Skeletal muscle tissue (tissue), 4 donors: ENCODE data around the gene ALDH1A3. TPM values are rescaled to one million over a fixed set of nuclear protein-coding genes. Genes with fewer than 3 reads are reported as not detected.

ENCODE experiments used
- H3K27ac ChIP-seq: one replicate; pipeline ENCODE4 v1.7.0; 2013; ENCODE audit warnings: mild to moderate bottlenecking, low read depth, low read length, inconsistent platforms
- H3K27me3 ChIP-seq, 3 donors: one replicate each; pipeline ENCODE4 v1.7.0; 2013; ENCODE audit warnings: low read length in 3 of 3; ENCODE audit not compliant: control insufficient read depth in 3 of 3, insufficient read depth in 3 of 3
- H3K36me3 ChIP-seq, 3 donors: one replicate each; pipeline ENCODE4 v1.7.0; 2013; ENCODE audit warnings: low read length in 3 of 3; ENCODE audit not compliant: control insufficient read depth in 3 of 3, insufficient read depth in 3 of 3
- H3K4me1 ChIP-seq, 3 donors: one replicate each; pipeline ENCODE4 v1.7.0; 2013; ENCODE audit warnings: low read length in 3 of 3, mild to moderate bottlenecking in 3 of 3; ENCODE audit not compliant: control insufficient read depth in 3 of 3, insufficient read depth in 3 of 3
- H3K4me3 ChIP-seq, 3 donors: one replicate each; pipeline ENCODE4 v1.7.0; 2013; ENCODE audit warnings: low read length in 3 of 3
- H3K9ac ChIP-seq, 3 donors: one replicate each; pipeline ENCODE4 v1.7.0; 2013; ENCODE audit warnings: low read length in 3 of 3, mild to moderate bottlenecking in 3 of 3, moderate library complexity in 2 of 3, low read depth in 1 of 3
- H3K9me3 ChIP-seq, 3 donors: one replicate each; pipeline ENCODE4 v1.7.0; 2013; ENCODE audit warnings: low read length in 3 of 3; ENCODE audit not compliant: control insufficient read depth in 3 of 3
- total RNA-seq: library from RNA; depleted of rRNA; stranded (reverse); fragments of >200 nt; gene quantifications from one replicate; pipeline ENCODE4 v1.2.3, GENCODE V29; 2014
- donor health status: Osteomylitis.

ALDH1A3 gene
- total RNA-seq, 1 donor from 2014 or later = 15.7 TPM

- Histone ChIP-seq H3K9ac (no peak overlapping the region), H3K27ac (no peak overlapping the region), H3K9me3 (no peaks in the 10 kb centered on the region), H3K36me3 (peaks cover 0 to 3% (median 0%) of the 10 kb centered on the region in 3 donors), H3K27me3 (peaks cover 12 to 31% (median 19%) of the 10 kb centered on the region in 3 donors), H3K4me1 (peaks cover 8 to 10% (median 9%) of the 10 kb centered on the region in 3 donors), H3K4me3 (no peak overlapping the region)
Measured at GRCh38 chr15:100891307-100892012, 11.8 kb downstream of the ALDH1A3 start.

DNA sequence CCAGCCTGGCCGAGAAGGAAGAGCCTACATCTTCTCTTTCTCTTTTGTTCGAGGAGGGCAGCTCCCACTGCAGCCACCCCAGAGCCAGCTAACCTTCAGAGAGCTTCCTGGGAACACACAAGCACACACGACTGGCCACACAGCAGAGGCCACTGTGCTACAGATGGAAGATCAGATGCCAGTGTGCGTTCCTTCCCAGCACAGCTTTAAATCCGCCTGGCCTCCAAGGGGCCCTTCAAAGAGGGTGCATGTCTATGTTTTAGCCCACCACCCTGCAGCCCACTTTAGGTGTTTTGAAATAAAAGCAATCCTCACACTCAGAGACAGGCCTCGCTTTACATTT is 12.4 kb downstream of the ALDH1A3 start:
- peaks cover 8 to 10% (median 9%) of the 10 kb centered on the region in 3 donors for H3K4me1 ChIP-seq
- H3K36me3 ChIP-seq = peaks cover 0 to 3% (median 0%) of the 10 kb centered on the region in 3 donors
- no peak overlapping the region for H3K27ac ChIP-seq
- no peak overlapping the region for H3K4me3 ChIP-seq
- H3K9ac ChIP-seq = no peak overlapping the region
- no peaks in the 10 kb centered on the region for H3K9me3 ChIP-seq
- H3K27me3 ChIP-seq = peaks cover 12 to 31% (median 19%) of the 10 kb centered on the region in 3 donors

DNA sequence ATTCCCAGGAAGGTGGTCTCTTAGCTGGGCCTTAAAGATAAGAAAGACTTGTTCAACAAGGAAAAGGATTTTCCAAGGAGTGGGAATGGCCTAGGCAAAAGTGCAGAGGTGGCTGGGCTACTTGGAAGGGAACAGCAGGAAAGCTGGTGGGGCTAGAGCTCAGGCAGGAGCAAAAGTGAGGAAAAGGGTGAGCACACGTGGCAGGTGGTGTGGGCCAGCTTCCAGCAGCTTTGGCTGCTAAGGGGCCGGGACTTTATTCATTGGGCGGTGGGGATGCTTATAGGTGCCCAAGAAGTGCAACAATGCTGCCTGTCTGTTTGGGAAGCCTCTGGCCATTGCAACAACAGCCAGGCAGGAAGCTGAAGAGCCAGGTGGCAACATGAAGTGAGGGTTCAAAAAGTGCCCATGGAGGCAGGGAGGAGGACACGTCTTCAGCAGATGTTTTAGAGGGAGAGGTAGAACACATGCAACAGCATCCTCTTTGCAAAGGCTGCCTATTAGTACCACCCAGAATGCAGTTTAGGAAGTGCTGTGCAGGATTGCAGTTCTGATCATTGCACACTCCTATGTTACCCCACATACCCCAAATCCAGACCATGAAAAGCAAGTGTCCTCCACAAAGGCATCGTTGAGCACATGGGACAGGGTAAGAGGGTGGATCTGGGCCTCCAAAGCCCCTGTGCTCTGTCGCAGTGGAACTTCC is 13.8 kb downstream of the ALDH1A3 start:
- peaks cover 12 to 27% (median 19%) of the 10 kb centered on the region in 3 donors for H3K27me3 ChIP-seq
- H3K9me3 ChIP-seq = no peaks in the 10 kb centered on the region
- peaks cover 8 to 10% (median 9%) of the 10 kb centered on the region in 3 donors for H3K4me1 ChIP-seq
- no peak overlapping the region for H3K4me3 ChIP-seq
- peaks cover 0 to 8% (median 0%) of the 10 kb centered on the region in 3 donors for H3K36me3 ChIP-seq
- no peak overlapping the region for H3K9ac ChIP-seq
- no peak overlapping the region for H3K27ac ChIP-seq

DNA sequence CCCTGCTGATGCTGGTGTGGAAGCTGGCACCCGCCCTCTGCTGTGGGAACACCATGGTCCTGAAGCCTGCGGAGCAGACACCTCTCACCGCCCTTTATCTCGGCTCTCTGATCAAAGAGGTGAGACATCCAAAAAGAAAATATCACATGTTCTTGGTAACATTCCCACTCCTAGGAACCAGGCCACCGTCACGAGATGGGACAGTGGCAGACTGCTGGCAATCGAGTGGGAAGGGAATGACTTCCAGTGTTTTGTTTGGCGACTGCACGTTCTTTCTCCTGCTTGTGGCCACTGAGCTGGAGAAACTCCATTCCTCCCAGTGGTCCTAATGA is 14.3 kb downstream of the ALDH1A3 start:
- Histone ChIP-seq H3K27me3 (peaks cover 12 to 23% (median 16%) of the 10 kb centered on the region in 3 donors), H3K4me1 (peaks cover 10 to 12% (median 11%) of the 10 kb centered on the region in 3 donors)

GRCh38 chr15:100895721-100896120 is 16.1 kb downstream of the ALDH1A3 start:
- Histone ChIP-seq H3K9ac (no peak overlapping the region), H3K4me1 (peaks cover 14 to 17% (median 16%) of the 10 kb centered on the region in 3 donors), H3K27ac (no peak overlapping the region), H3K27me3 (peaks cover 4 to 13% (median 12%) of the 10 kb centered on the region in 3 donors), H3K4me3 (no peak overlapping the region), H3K36me3 (peaks cover 0 to 8% (median 2%) of the 10 kb centered on the region in 3 donors), H3K9me3 (no peaks in the 10 kb centered on the region)

More for the DNA sequence above, 14.3 kb downstream of the ALDH1A3 start:
- Histone ChIP-seq H3K4me3 (no peak overlapping the region), H3K9me3 (no peaks in the 10 kb centered on the region), H3K27ac (no peak overlapping the region), H3K9ac (no peak overlapping the region), H3K36me3 (peaks cover 0 to 8% (median 0%) of the 10 kb centered on the region in 3 donors)

DNA sequence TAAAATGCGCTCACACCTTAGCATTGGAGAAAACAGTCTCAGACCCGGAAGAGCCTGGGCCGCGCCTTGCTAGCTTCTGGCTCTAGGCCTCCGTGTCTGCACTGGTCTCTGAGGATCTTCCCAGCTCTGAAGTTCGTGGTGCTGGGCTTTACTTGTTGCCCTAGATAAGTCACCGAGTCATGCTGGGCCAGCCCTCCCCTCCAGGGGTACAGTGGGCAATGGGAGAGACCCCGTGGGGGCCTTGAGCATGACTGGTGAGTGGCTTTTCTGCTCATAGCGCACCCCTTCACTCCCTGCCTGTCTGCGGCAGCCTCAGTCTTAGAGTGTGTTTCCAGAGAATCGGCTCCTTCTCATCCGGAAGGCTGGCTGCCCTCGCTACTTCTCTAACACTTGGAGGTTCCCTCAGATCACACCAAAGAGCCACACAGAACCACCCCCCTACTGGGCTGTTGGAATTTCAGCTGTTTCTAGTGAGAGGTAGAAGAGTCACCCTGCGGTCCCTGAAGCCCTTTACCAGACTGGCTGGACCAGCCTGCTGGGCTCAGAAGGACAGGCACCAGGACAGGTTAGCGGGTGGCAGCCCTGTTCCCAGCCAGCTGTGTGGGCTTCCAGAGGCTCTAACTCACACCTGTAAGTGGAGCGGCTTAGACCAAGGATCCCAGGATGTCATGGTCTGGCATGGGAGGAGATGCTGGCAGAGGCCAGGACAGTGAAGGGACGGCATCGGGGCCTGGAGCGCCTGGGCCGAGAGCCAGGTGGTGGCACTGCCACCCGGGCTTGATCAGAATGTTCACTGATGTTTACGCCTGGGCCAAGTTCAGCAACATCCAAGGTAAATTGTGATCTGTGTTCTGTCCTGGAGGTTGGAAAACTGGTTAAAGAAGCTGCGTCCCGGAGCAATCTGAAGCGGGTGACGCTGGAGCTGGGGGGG is 17.9 kb downstream of the ALDH1A3 start:
- Histone ChIP-seq H3K36me3 (peaks cover 0 to 8% (median 2%) of the 10 kb centered on the region in 3 donors), H3K27me3 (peaks cover 0 to 5% (median 4%) of the 10 kb centered on the region in 3 donors), H3K4me1 (peaks cover 29 to 34% (median 32%) of the 10 kb centered on the region in 3 donors), H3K27ac (no peak overlapping the region), H3K9ac (no peak overlapping the region), H3K4me3 (no peak overlapping the region), H3K9me3 (no peaks in the 10 kb centered on the region)

DNA sequence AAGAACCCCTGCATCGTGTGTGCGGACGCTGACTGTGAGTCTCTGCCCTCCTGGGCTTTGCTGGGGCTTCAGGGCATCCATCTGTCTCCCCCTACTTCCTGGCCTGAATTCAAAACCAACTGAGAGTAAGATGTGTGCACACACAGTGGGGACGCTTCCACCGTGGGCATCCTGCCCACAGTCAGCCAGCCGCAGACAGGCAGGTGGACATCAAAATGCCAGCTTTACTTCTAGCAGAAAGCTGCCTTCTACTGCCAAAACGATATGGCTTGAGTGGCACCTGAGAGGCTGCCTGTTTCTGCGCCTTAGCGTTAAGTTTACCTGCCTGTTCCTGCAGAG is 18.5 kb downstream of the ALDH1A3 start:
- H3K27ac ChIP-seq = no peak overlapping the region
- H3K4me1 ChIP-seq = peaks cover 34 to 38% (median 36%) of the 10 kb centered on the region in 3 donors
- no peak overlapping the region for H3K4me3 ChIP-seq
- H3K27me3 ChIP-seq = peaks cover 0 to 5% (median 4%) of the 10 kb centered on the region in 3 donors
- no peak overlapping the region for H3K9ac ChIP-seq
- H3K9me3 ChIP-seq = no peaks in the 10 kb centered on the region
- peaks cover 0 to 7% (median 2%) of the 10 kb centered on the region in 3 donors for H3K36me3 ChIP-seq

DNA sequence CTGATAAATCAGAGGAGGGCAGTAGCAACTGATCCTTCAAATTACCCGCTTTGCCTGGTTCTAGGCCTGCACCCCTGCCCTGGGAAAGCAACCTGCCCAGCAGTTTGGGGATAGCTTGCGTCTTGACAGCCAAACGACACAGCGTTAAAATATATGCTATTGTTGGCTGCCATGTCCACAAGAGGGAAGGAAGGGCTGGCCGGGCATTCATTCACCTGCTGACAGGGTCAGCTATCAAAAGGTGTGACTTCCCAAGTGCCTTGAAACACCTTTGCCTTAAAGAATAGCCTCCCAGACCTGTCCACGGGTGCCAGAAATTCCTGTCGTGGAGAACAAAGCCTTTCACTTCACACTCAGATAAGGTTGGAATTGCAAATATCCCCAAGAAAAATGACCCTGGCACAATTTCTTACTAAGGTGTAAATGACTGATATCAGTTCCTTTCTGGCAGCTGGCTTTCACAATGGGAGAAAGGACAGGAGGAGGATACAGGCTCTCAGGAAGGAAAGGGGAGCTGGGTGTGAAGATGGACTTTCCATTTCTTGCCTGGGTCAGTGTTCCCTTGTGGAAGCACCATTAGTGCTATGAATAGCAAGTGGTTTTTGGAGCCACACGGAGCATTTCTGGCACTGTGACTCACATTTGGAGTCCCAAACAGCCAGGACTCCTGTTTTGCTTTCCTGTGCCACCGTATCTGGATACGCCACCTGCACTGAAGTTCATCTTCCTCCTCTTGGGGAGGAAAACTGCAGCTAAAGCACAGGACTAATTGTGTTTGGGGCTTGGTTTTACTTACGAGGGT is 19.2 kb downstream of the ALDH1A3 start:
- no peak overlapping the region for H3K9ac ChIP-seq
- no peak overlapping the region for H3K27ac ChIP-seq
- peaks cover 0 to 5% (median 2%) of the 10 kb centered on the region in 3 donors for H3K36me3 ChIP-seq
- H3K4me1 ChIP-seq = peaks cover 36 to 38% (median 36%) of the 10 kb centered on the region in 3 donors
- H3K9me3 ChIP-seq = no peaks in the 10 kb centered on the region
- peaks cover 0 to under 1% (median 0%) of the 10 kb centered on the region in 3 donors for H3K27me3 ChIP-seq
- H3K4me3 ChIP-seq = no peak overlapping the region

DNA sequence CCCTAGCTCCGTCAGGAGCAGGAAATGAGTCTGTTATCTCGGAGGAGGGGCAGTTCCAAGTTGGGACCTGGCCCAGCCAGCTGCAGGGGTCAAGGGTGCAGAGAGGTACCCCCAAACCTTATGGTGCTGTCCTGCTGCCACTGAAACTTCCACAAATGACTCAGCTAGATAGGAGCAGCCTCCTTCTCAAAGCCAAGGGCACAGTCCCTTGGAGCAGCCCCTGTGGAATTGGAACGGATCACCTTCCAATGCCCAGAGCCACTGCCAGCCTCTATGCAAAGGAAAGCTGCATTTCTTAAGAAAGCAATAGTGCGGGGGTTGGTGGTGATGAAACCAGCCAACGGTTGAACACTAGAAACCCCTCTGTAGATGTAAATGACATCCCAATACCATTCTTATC is 20.0 kb downstream of the ALDH1A3 start:
- Histone ChIP-seq H3K36me3 (peaks cover 0 to 5% (median 2%) of the 10 kb centered on the region in 3 donors), H3K4me1 (peaks cover 36 to 38% (median 36%) of the 10 kb centered on the region in 3 donors), H3K9me3 (peaks cover 0 to 2% (median 0%) of the 10 kb centered on the region in 3 donors), H3K27me3 (no peaks in the 10 kb centered on the region), H3K4me3 (no peak overlapping the region), H3K27ac (no peak overlapping the region), H3K9ac (no peak overlapping the region)
